NOMO-1 treated with dmso at 0.1 percent for 144 hours (cell line): ENCODE results near the gene CAMTA1.

ENCODE experiments used
- DNase-seq: peaks from one replicate; lab custom pipeline; 2025; ENCODE audit not compliant: unreplicated experiment; lab: John Stamatoyannopoulos, UW

The CAMTA1 gene

GRCh38 chr1:6873298-6874015 is 88.2 kb downstream of the CAMTA1 start:
- DNase-seq, result no peak

GRCh38 chr1:6874298-6874697 is 89.0 kb downstream of the CAMTA1 start:
- no peak for DNase-seq

GRCh38 chr1:6880951-6881690 is 95.9 kb downstream of the CAMTA1 start:
- DNase-seq, result no peak

- no peak for DNase-seq
Measured at GRCh38 chr1:6882414-6882813, 97.2 kb downstream of the CAMTA1 start.

- no peak for DNase-seq
Measured at GRCh38 chr1:6884652-6885153, 99.4 kb downstream of the CAMTA1 start.

- DNase-seq, result no peak
Measured at GRCh38 chr1:6885426-6885825, 100.2 kb downstream of the CAMTA1 start.

- no peak for DNase-seq
Measured at GRCh38 chr1:6886523-6886922, 101.3 kb downstream of the CAMTA1 start.

- no peak for DNase-seq
Measured at GRCh38 chr1:6888268-6888667, 103.0 kb downstream of the CAMTA1 start.

- no peak for DNase-seq
Measured at GRCh38 chr1:6888870-6889269, 103.6 kb downstream of the CAMTA1 start.

GRCh38 chr1:6889875-6890480 is 104.7 kb downstream of the CAMTA1 start:
- peak; percentile 14 for DNase-seq

- no peak for DNase-seq
Measured at GRCh38 chr1:6890686-6891085, 105.4 kb downstream of the CAMTA1 start.

- DNase-seq, result no peak
Measured at GRCh38 chr1:6891781-6892579, 106.7 kb downstream of the CAMTA1 start.

- DNase-seq, result no peak
Measured at GRCh38 chr1:6893388-6893787, 108.1 kb downstream of the CAMTA1 start.

- no peak for DNase-seq
Measured at GRCh38 chr1:6897138-6897537, 111.9 kb downstream of the CAMTA1 start.

GRCh38 chr1:6898974-6899539 is 113.8 kb downstream of the CAMTA1 start:
- no peak for DNase-seq

- no peak for DNase-seq
Measured at GRCh38 chr1:6899621-6900020, 114.4 kb downstream of the CAMTA1 start.

GRCh38 chr1:6902153-6902552 is 116.9 kb downstream of the CAMTA1 start:
- DNase-seq, result no peak

- no peak for DNase-seq
Measured at GRCh38 chr1:6904476-6905170, 119.4 kb downstream of the CAMTA1 start.

GRCh38 chr1:6905331-6905730 is 120.1 kb downstream of the CAMTA1 start:
- no peak for DNase-seq

GRCh38 chr1:6905790-6906189 is 120.5 kb downstream of the CAMTA1 start:
- no peak for DNase-seq
